Panc1 (cell line): ENCODE results near the gene GRK2. TPM values are rescaled to one million over a fixed set of nuclear protein-coding genes. Genes with fewer than 3 reads are reported as not detected.

Experiments
- ATAC-seq: fragments of 200-7000 bp; cut with Tn5 transposase; 2 replicates; pipeline ENCODE4 v1.9.1; 2020; ENCODE audit warnings: mild to moderate bottlenecking, moderate library complexity
- BruUV-seq: library from RNA; stranded (reverse); fragments of 400-500 nt; replicated peaks from 2 replicates; lab custom pipeline; 2021; lab: Mats Ljungman, UMichigan
- CTCF ChIA-PET: fragments of 300-600 bp; sonication (Branson Sonifier 250); formaldehyde crosslinking; loops from one replicate; lab custom pipeline; 2022; ENCODE audit warnings: antibody characterized with exemption; lab: Charles Lee
- POLR2A ChIA-PET: fragments of 300-600 bp; sonication (Branson Sonifier 250); formaldehyde crosslinking; loops from one replicate; lab custom pipeline; 2022; ENCODE audit warnings: antibody characterized with exemption; lab: Charles Lee
- DNase-seq: peaks from one replicate; pipeline ENCODE4 v3.0.0-alpha.2; 2010; ENCODE audit warnings: low read depth, low spot score
- H3K27ac ChIP-seq: 2 replicates; pipeline ENCODE4 v1.5.1; 2011; ENCODE audit warnings: mild to moderate bottlenecking, low read length, inconsistent platforms
- H3K27me3 ChIP-seq: fragments of 200-500 bp; sonication (Bioruptor generic); 2 replicates; pipeline ENCODE4 v1.6.0; 2014; ENCODE audit warnings: low read length, inconsistent platforms; ENCODE audit not compliant: control insufficient read depth, insufficient read depth
- H3K36me3 ChIP-seq: fragments of 200-500 bp; sonication (Bioruptor generic); 2 replicates; pipeline ENCODE4 v1.5.1; 2014; ENCODE audit warnings: inconsistent platforms, mild to moderate bottlenecking, low read length, moderate library complexity; ENCODE audit not compliant: control insufficient read depth, insufficient read depth
- H3K4me1 ChIP-seq: 2 replicates; pipeline ENCODE4 v1.5.1; 2011; ENCODE audit warnings: inconsistent platforms, mild to moderate bottlenecking, low read length, moderate library complexity; ENCODE audit not compliant: control insufficient read depth, insufficient read depth
- H3K4me3 ChIP-seq, 2 experiments: 2 replicates each; pipeline ENCODE4 v1.5.1; 2011 to 2012; ENCODE audit warnings: low read depth in 2 of 2, low read length in 2 of 2, mild to moderate bottlenecking in 2 of 2, inconsistent platforms in 1 of 2, moderate library complexity in 1 of 2
- H3K9me3 ChIP-seq: fragments of 200-500 bp; sonication (Bioruptor generic); 2 replicates; pipeline ENCODE4 v1.5.1; 2014; ENCODE audit warnings: low read depth, mild to moderate bottlenecking, inconsistent platforms, low read length, moderate library complexity; ENCODE audit not compliant: control insufficient read depth, insufficient read depth
- POLR2AphosphoS5 ChIP-seq: IDR thresholded peaks from 2 replicates; pipeline ENCODE4 v1.6.1; 2012; ENCODE audit warnings: mild to moderate bottlenecking, low read depth, low read length, moderate library complexity
- SIN3A ChIP-seq: IDR thresholded peaks from 2 replicates; pipeline ENCODE4 v1.6.1; 2012; ENCODE audit warnings: low read depth, mild to moderate bottlenecking, low read length, moderate library complexity, borderline replicate concordance; ENCODE audit not compliant: insufficient read depth
- TCF7L2 ChIP-seq: IDR thresholded peaks from 2 replicates; pipeline ENCODE4 v1.6.1; 2011; ENCODE audit warnings: mild to moderate bottlenecking, low read depth, low read length, inconsistent platforms
- in situ Hi-C: cut with HindIII; loops from 2 replicates; pipeline ENCODE4 v1.10.0; 2016; ENCODE audit warnings: low sequenced_read_pairs, low pct_unique_long_range_greater_than_20kb
- intact Hi-C: fragments of 100-400 bp; cut with micrococcal nuclease; formaldehyde crosslinking; loops from one replicate; pipeline ENCODE4 v1.10.0; 2022; ENCODE audit not compliant: unreplicated experiment
- total RNA-seq: library from RNA; stranded (reverse); gene quantifications from one replicate; pipeline ENCODE4 v1.2.1, GENCODE V29; 2021; ENCODE audit not compliant: unreplicated experiment
- TF ChIP-seq, protein P1 (sequence below), 2 experiments: IDR thresholded peaks; 2 replicates each; pipeline ENCODE4 v1.6.1; 2011 to 2012; ENCODE audit warnings: low read depth in 2 of 2, control low read depth in 1 of 2, low read length in 1 of 2, mild to moderate bottlenecking in 1 of 2, moderate library complexity in 1 of 2; ENCODE audit not compliant: insufficient read depth in 1 of 2
- TF ChIP-seq, protein P2 (sequence below): fragments of 450-650 bp; IDR thresholded peaks from 2 replicates; pipeline ENCODE4 v1.5.1; 2017; ENCODE audit warnings: mild to moderate bottlenecking

GRK2 gene
- total RNA-seq, 1 experiment from 2014 or later = 103 TPM

DNA sequence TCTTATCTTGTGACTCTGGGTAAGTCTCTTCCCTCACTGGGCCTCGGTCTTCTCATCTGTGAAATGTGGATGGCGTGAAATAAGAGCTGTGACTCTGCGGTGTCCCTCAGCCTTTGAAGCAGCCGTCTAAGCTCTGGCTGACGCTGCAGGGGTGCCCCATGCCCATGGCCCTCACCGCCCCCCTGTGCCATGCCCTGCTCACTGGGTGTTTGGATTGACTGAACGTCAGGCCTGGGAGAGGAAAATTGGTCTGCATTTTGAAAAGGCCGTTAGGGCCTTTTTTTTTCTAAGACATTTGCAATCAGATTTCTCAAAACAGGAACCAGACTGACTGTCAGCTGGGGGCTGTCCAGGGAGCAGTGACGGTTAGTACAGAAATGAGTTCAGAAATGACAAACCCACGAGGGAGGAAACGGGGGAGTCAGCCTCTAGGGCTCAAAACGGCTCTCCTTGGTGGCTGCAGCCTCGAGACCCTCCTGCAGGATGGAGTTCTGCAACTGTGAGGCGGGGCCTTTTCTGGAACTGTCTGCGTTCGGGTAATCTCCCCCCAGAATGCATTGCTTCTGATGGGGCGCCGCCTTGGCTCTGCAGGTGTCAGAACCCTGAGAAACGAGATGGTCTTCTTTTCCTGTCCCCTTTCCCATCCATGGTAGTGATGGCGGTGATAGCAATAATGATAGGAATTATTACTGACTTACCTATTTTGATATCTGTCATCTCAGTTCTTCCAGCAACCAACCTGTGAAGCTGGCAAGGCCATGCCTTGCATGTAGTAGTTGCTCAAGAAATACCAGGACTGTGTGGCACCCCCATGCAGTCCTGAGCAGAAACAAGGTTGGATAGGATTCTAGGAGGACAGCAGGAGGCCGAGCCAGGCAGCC lies 2.0 kb downstream of the GRK2 start:
- Histone ChIP-seq H3K27me3 (no peaks in the 10 kb centered on the region), H3K36me3 (no peaks in the 10 kb centered on the region; the same call in 1 of the 2 replicates), H3K4me1 (peaks cover 48% of the 10 kb centered on the region), H3K27ac (peak overlapping the region; percentile 79), H3K4me3 (peak overlapping the region; percentile 74 to 88), H3K9me3 (no peaks in the 10 kb centered on the region)
- TF ChIP-seq TCF7L2 (no peak), POLR2AphosphoS5 (no peak), SIN3A (no peak)
- TF ChIP-seq, protein P1, sequence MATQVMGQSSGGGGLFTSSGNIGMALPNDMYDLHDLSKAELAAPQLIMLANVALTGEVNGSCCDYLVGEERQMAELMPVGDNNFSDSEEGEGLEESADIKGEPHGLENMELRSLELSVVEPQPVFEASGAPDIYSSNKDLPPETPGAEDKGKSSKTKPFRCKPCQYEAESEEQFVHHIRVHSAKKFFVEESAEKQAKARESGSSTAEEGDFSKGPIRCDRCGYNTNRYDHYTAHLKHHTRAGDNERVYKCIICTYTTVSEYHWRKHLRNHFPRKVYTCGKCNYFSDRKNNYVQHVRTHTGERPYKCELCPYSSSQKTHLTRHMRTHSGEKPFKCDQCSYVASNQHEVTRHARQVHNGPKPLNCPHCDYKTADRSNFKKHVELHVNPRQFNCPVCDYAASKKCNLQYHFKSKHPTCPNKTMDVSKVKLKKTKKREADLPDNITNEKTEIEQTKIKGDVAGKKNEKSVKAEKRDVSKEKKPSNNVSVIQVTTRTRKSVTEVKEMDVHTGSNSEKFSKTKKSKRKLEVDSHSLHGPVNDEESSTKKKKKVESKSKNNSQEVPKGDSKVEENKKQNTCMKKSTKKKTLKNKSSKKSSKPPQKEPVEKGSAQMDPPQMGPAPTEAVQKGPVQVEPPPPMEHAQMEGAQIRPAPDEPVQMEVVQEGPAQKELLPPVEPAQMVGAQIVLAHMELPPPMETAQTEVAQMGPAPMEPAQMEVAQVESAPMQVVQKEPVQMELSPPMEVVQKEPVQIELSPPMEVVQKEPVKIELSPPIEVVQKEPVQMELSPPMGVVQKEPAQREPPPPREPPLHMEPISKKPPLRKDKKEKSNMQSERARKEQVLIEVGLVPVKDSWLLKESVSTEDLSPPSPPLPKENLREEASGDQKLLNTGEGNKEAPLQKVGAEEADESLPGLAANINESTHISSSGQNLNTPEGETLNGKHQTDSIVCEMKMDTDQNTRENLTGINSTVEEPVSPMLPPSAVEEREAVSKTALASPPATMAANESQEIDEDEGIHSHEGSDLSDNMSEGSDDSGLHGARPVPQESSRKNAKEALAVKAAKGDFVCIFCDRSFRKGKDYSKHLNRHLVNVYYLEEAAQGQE (IDR thresholded peaks at IDR 0.05; ENCODE audit: insufficient read depth in 1 of 2, low read depth in 2 of 2, low read length in 1 of 2) = no peak
- TF ChIP-seq, protein P2, sequence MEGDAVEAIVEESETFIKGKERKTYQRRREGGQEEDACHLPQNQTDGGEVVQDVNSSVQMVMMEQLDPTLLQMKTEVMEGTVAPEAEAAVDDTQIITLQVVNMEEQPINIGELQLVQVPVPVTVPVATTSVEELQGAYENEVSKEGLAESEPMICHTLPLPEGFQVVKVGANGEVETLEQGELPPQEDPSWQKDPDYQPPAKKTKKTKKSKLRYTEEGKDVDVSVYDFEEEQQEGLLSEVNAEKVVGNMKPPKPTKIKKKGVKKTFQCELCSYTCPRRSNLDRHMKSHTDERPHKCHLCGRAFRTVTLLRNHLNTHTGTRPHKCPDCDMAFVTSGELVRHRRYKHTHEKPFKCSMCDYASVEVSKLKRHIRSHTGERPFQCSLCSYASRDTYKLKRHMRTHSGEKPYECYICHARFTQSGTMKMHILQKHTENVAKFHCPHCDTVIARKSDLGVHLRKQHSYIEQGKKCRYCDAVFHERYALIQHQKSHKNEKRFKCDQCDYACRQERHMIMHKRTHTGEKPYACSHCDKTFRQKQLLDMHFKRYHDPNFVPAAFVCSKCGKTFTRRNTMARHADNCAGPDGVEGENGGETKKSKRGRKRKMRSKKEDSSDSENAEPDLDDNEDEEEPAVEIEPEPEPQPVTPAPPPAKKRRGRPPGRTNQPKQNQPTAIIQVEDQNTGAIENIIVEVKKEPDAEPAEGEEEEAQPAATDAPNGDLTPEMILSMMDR = no peak
- ATAC-seq (no peak), DNase-seq (no peak)
- CTCF ChIA-PET = interaction anchor here (0.6 to 2.1 kb wide), 2 partner anchors 49 to 59 kb away, joined by 4 to 9 read pairs; no protein-coding TSS in a partner anchor
- POLR2A ChIA-PET = no interaction called here
- intact Hi-C loops = loop anchor here (10.0 kb wide), 1 partner anchor 116 kb away; no protein-coding TSS in a partner anchor
- BruUV-seq = TSS peak; percentile 59
- in situ Hi-C loops = no loop called here

DNA sequence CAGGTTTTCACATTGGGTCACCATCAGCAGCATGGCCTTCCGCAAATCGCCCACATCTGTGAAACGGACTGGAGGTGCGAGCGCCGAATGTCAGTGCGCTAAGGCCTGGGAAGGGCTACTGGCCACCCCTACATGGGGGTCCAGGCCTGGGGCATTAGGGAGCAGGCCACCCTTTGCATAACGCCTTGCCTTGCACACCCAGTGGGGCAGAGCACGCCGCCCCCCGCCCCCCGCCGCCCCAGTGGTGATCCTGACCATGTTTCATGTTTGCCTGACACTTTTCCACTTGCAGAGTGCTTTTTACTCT lies 2.6 kb downstream of the GRK2 start:
- ATAC-seq = no peak
- no peak overlapping the region for H3K4me3 ChIP-seq
- TF ChIP-seq SIN3A (no peak), TCF7L2 (no peak), POLR2AphosphoS5 (no peak)
- TF ChIP-seq, protein P1 (IDR thresholded peaks at IDR 0.05; ENCODE audit: insufficient read depth in 1 of 2, low read depth in 2 of 2, low read length in 1 of 2) = no peak
- TF ChIP-seq, protein P2 = no peak
- no TSS peak for BruUV-seq
- intact Hi-C loops (loop anchor here (10.0 kb wide), 1 partner anchor 116 kb away; no protein-coding TSS in a partner anchor), in situ Hi-C loops (no loop called here)
- H3K27ac ChIP-seq = no peak overlapping the region
- no peaks in the 10 kb centered on the region for H3K9me3 ChIP-seq
- ChIA-PET CTCF (interaction anchor here (0.7 kb wide), 1 partner anchor 51 kb away, joined by 7 read pairs; no protein-coding TSS in a partner anchor), POLR2A (interaction anchor here (0.7 kb wide), 1 partner anchor 50 kb away, joined by 15 read pairs; no protein-coding TSS in a partner anchor)
- H3K27me3 ChIP-seq = no peaks in the 10 kb centered on the region
- H3K36me3 ChIP-seq = no peaks in the 10 kb centered on the region; the same call in 1 of the 2 replicates
- DNase-seq = no peak
- peaks cover 48% of the 10 kb centered on the region for H3K4me1 ChIP-seq
